Astrocyte (in vitro differentiated cells and primary cell): ENCODE data around the gene RALGPS2. TPM values are rescaled to one million over a fixed set of nuclear protein-coding genes. Genes with fewer than 3 reads are reported as not detected.
A peak's percentile ranks its signal among the peaks of the same experiment; 100 is the strongest.

Experiments used
- DNase-seq: peaks from one replicate; pipeline ENCODE4 v3.0.0-alpha.2; 2010; ENCODE audit warnings: low read depth
- FAIRE-seq: peaks from 2 replicates; lab custom pipeline; 2011; peaks lifted over from hg19 to GRCh38; lab: Jason Lieb, UNC
- H2AFZ ChIP-seq: 2 replicates; pipeline ENCODE4 v1.6.0; 2012; ENCODE audit warnings: low read depth, low read length, inconsistent platforms
- H3K27ac ChIP-seq: 2 replicates; pipeline ENCODE4 v1.5.1; 2011; ENCODE audit warnings: low read depth, low read length, inconsistent platforms
- H3K27me3 ChIP-seq: 2 replicates; pipeline ENCODE4 v1.6.0; 2011; ENCODE audit warnings: low read length, inconsistent platforms; ENCODE audit not compliant: insufficient read depth
- H3K36me3 ChIP-seq: 2 replicates; pipeline ENCODE4 v1.5.1; 2011; ENCODE audit warnings: low read length, inconsistent platforms; ENCODE audit not compliant: insufficient read depth
- H3K4me1 ChIP-seq: 2 replicates; pipeline ENCODE4 v1.5.1; 2011; ENCODE audit warnings: low read length, inconsistent platforms; ENCODE audit not compliant: insufficient read depth
- H3K4me2 ChIP-seq: 2 replicates; pipeline ENCODE4 v1.6.0; 2012; ENCODE audit warnings: low read length, inconsistent platforms
- H3K4me3 ChIP-seq: 2 replicates; pipeline ENCODE4 v1.5.1; 2011; ENCODE audit warnings: low read depth, mild to moderate bottlenecking, low read length, inconsistent platforms; ENCODE audit not compliant: insufficient read depth
- H3K79me2 ChIP-seq: 2 replicates; pipeline ENCODE4 v1.6.0; 2012; ENCODE audit warnings: mild to moderate bottlenecking, low read length, inconsistent platforms; ENCODE audit not compliant: insufficient read depth
- H3K9ac ChIP-seq: 2 replicates; pipeline ENCODE4 v1.6.0; 2012; ENCODE audit warnings: mild to moderate bottlenecking, low read length, inconsistent platforms
- H3K9me3 ChIP-seq: 2 replicates; pipeline ENCODE4 v1.5.1; 2012; ENCODE audit warnings: low read depth, mild to moderate bottlenecking, low read length, inconsistent platforms; ENCODE audit not compliant: insufficient read depth
- H4K20me1 ChIP-seq: 2 replicates; pipeline ENCODE4 v1.6.0; 2012; ENCODE audit warnings: low read length, inconsistent platforms; ENCODE audit not compliant: insufficient read depth
- H3K27ac Mint-ChIP-seq: one replicate; pipeline ENCODE4 v1.8.0; 2021; ENCODE audit warnings: mild to moderate bottlenecking, mixed read lengths; ENCODE audit not compliant: unreplicated experiment
- H3K27me3 Mint-ChIP-seq: one replicate; pipeline ENCODE4 v1.8.0; 2021; ENCODE audit warnings: low read depth, mixed read lengths; ENCODE audit not compliant: unreplicated experiment
- H3K36me3 Mint-ChIP-seq: one replicate; pipeline ENCODE4 v1.8.0; 2021; ENCODE audit warnings: low read depth, mixed read lengths; ENCODE audit not compliant: unreplicated experiment
- H3K4me1 Mint-ChIP-seq: one replicate; pipeline ENCODE4 v1.8.0; 2021; ENCODE audit warnings: low read depth, mixed read lengths; ENCODE audit not compliant: unreplicated experiment
- H3K4me3 Mint-ChIP-seq: one replicate; pipeline ENCODE4 v1.8.0; 2021; ENCODE audit warnings: mild to moderate bottlenecking, moderate library complexity, mixed read lengths; ENCODE audit not compliant: unreplicated experiment
- H3K9me3 Mint-ChIP-seq: one replicate; pipeline ENCODE4 v1.8.0; 2021; ENCODE audit warnings: mild to moderate bottlenecking, mixed read lengths; ENCODE audit not compliant: unreplicated experiment
- EZH2 ChIP-seq: IDR thresholded peaks from 2 replicates; pipeline ENCODE4 v1.6.1; 2012; ENCODE audit warnings: mild to moderate bottlenecking, low read length, inconsistent platforms; ENCODE audit not compliant: insufficient read depth
- total RNA-seq: library from RNA; stranded (reverse); gene quantifications from 2 replicates; pipeline ENCODE4 v1.2.1, GENCODE V29; 2021
- TF ChIP-seq, protein P1 (sequence below): IDR thresholded peaks from 2 replicates; pipeline ENCODE4 v1.5.1; 2011; ENCODE audit warnings: low read depth, mild to moderate bottlenecking, inconsistent platforms, low read length, moderate library complexity; ENCODE audit not compliant: insufficient read depth

Gene RALGPS2
- total RNA-seq, 1 donor from 2014 or later, result 33.6 TPM

DNA sequence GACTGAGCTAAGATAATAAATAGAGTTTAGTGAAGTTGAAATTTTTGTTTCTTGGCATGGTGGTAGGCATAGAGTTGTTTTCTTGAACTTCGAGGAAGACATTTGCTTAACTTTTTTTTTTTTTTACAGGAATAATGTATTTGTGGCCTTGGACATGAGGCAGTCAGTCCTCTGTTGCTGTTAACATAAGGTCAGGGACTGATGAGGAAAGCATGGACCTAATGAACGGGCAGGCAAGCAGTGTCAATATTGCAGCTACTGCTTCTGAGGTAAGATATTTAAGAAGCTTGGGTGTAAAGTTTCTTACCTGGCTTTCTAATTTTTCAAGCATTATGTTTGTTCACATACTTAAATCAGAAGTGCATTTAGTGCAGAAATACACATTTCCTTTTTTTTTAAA, 51.5 kb downstream of the RALGPS2 start:
- H3K36me3 Mint-ChIP-seq, result peaks cover 8% of the 10 kb centered on the region
- Histone ChIP-seq H3K36me3 (no peaks in the 10 kb centered on the region), H3K9me3 (no peaks in the 10 kb centered on the region), H4K20me1 (no peaks in the 10 kb centered on the region), H3K27ac (no peak overlapping the region), H3K4me2 (no peak overlapping the region), H3K79me2 (peaks cover 2% of the 10 kb centered on the region), H3K4me1 (no peaks in the 10 kb centered on the region), H3K27me3 (no peaks in the 10 kb centered on the region), H3K9ac (no peak overlapping the region), H3K4me3 (no peak overlapping the region), H2AFZ (no peak overlapping the region)
- FAIRE-seq, result no peak
- no peaks in the 10 kb centered on the region for H3K27me3 Mint-ChIP-seq
- H3K9me3 Mint-ChIP-seq, result no peaks in the 10 kb centered on the region
- no peak overlapping the region for H3K4me3 Mint-ChIP-seq
- TF ChIP-seq, protein P1, sequence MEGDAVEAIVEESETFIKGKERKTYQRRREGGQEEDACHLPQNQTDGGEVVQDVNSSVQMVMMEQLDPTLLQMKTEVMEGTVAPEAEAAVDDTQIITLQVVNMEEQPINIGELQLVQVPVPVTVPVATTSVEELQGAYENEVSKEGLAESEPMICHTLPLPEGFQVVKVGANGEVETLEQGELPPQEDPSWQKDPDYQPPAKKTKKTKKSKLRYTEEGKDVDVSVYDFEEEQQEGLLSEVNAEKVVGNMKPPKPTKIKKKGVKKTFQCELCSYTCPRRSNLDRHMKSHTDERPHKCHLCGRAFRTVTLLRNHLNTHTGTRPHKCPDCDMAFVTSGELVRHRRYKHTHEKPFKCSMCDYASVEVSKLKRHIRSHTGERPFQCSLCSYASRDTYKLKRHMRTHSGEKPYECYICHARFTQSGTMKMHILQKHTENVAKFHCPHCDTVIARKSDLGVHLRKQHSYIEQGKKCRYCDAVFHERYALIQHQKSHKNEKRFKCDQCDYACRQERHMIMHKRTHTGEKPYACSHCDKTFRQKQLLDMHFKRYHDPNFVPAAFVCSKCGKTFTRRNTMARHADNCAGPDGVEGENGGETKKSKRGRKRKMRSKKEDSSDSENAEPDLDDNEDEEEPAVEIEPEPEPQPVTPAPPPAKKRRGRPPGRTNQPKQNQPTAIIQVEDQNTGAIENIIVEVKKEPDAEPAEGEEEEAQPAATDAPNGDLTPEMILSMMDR, result no peak
- no peak for TF ChIP-seq EZH2
- no peak for DNase-seq
- no peaks in the 10 kb centered on the region for H3K4me1 Mint-ChIP-seq
- no peak overlapping the region for H3K27ac Mint-ChIP-seq

- Histone ChIP-seq H3K27me3 (no peaks in the 10 kb centered on the region), H3K9me3 (no peaks in the 10 kb centered on the region), H3K4me2 (no peak overlapping the region), H3K36me3 (peaks cover 2% of the 10 kb centered on the region), H2AFZ (no peak overlapping the region), H3K79me2 (no peaks in the 10 kb centered on the region), H3K4me3 (no peak overlapping the region), H3K4me1 (no peaks in the 10 kb centered on the region), H3K9ac (no peak overlapping the region), H3K27ac (no peak overlapping the region), H4K20me1 (no peaks in the 10 kb centered on the region)
- H3K27ac Mint-ChIP-seq, result no peak overlapping the region
- TF ChIP-seq EZH2, result no peak
- TF ChIP-seq, protein P1, result no peak
- FAIRE-seq (no peak), DNase-seq (no peak)
- no peak overlapping the region for H3K4me3 Mint-ChIP-seq
- H3K27me3 Mint-ChIP-seq, result no peaks in the 10 kb centered on the region
- H3K9me3 Mint-ChIP-seq, result no peaks in the 10 kb centered on the region
- peaks cover 11% of the 10 kb centered on the region for H3K36me3 Mint-ChIP-seq
- peaks cover 5% of the 10 kb centered on the region for H3K4me1 Mint-ChIP-seq
These were observed 56.7 kb downstream of the RALGPS2 start for GRCh38 chr1:178781533-178782330.

DNA sequence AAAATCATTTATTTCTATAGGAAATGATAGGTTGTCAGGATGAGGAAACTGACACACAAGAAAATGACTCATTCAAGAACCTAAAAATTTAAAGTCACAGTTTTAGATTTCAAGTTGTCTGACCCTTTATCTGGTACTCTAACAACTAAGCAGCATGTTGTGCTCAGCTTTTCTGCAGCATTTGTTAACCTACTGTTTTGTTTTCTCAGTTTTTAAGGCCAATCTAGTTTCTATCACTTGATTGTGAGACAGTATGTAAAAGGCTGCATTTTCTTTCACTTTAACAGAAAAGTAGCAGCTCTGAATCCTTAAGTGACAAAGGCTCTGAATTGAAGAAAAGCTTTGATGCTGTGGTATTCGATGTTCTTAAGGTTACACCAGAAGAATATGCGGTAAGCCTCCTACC, 59.1 kb downstream of the RALGPS2 start:
- peaks cover 2% of the 10 kb centered on the region for H3K36me3 ChIP-seq
- H3K4me3 ChIP-seq, result no peak overlapping the region
- Mint-ChIP-seq H3K27me3 (no peaks in the 10 kb centered on the region), H3K36me3 (peaks cover 14% of the 10 kb centered on the region), H3K27ac (no peak overlapping the region), H3K9me3 (no peaks in the 10 kb centered on the region), H3K4me1 (peaks cover 5% of the 10 kb centered on the region), H3K4me3 (no peak overlapping the region)
- no peaks in the 10 kb centered on the region for H3K79me2 ChIP-seq
- H4K20me1 ChIP-seq, result no peaks in the 10 kb centered on the region
- no peak overlapping the region for H2AFZ ChIP-seq
- H3K9ac ChIP-seq, result no peak overlapping the region
- DNase-seq (no peak), FAIRE-seq (no peak)
- peak overlapping the region; percentile 50 for H3K4me2 ChIP-seq
- no peak overlapping the region for H3K27ac ChIP-seq
- TF ChIP-seq, protein P1, result no peak
- no peak for TF ChIP-seq EZH2
- H3K9me3 ChIP-seq, result no peaks in the 10 kb centered on the region
- no peaks in the 10 kb centered on the region for H3K27me3 ChIP-seq
- H3K4me1 ChIP-seq, result no peaks in the 10 kb centered on the region
